CD4-positive, alpha-beta memory T cell (primary cell): ENCODE measurements around the gene OR12D3. TPM values are rescaled to one million over a fixed set of nuclear protein-coding genes. Genes with fewer than 3 reads are reported as not detected.
"Not testable (repeated sequence)": the region's sequence is repeated elsewhere in the genome, so short reads cannot be mapped to it uniquely, and the experiment has no call there.

Experiments used
- CTCF ChIA-PET: fragments of 350-600 bp; sonication (Branson Sonifier 250); formaldehyde crosslinking; loops from one replicate; lab custom pipeline; 2021; ENCODE audit warnings: inconsistent platforms; ENCODE audit not compliant: partially characterized antibody; lab: Charles Lee
- POLR2A ChIA-PET: fragments of 350-600 bp; sonication (Branson Sonifier 250); formaldehyde crosslinking; loops from one replicate; lab custom pipeline; 2021; ENCODE audit not compliant: partially characterized antibody; lab: Charles Lee
- DNase-seq, 5 donors: peaks; one replicate each; pipeline versions ENCODE4 v3.0.0 to v3.0.0-alpha.2; 2020 to 2022; ENCODE audit warnings: mixed read lengths in 1 of 5
- H3K27ac ChIP-seq: one replicate; pipeline ENCODE4 v1.7.0; 2013; ENCODE audit warnings: low read depth, low read length
- H3K27me3 ChIP-seq: 2 replicates; pipeline ENCODE4 v1.7.0; 2013; ENCODE audit warnings: mild to moderate bottlenecking, low read length, moderate library complexity; ENCODE audit not compliant: insufficient read depth
- H3K36me3 ChIP-seq: 2 replicates; pipeline ENCODE4 v1.7.0; 2013; ENCODE audit warnings: mild to moderate bottlenecking, low read length, moderate library complexity; ENCODE audit not compliant: insufficient read depth
- H3K4me1 ChIP-seq: 2 replicates; pipeline ENCODE4 v1.7.0; 2013; ENCODE audit warnings: mild to moderate bottlenecking, low read length, moderate library complexity; ENCODE audit not compliant: insufficient read depth
- H3K4me3 ChIP-seq, 2 donors: one replicate each; pipeline ENCODE4 v1.7.0; 2013; ENCODE audit warnings: low read length in 2 of 2, mild to moderate bottlenecking in 1 of 2
- H3K9me3 ChIP-seq, 2 donors: one replicate each; pipeline ENCODE4 v1.7.0; 2013; ENCODE audit warnings: low read length in 2 of 2, control low read depth in 1 of 2; ENCODE audit not compliant: control insufficient read depth in 1 of 2
- H3K27ac Mint-ChIP-seq, 7 donors: one replicate each; pipeline ENCODE4 v1.8.0; 2020 to 2021; ENCODE audit warnings: mixed read lengths in 7 of 7, mild to moderate bottlenecking in 6 of 7, inconsistent platforms in 3 of 7, moderate library complexity in 3 of 7
- H3K27me3 Mint-ChIP-seq, 2 donors: one replicate each; pipeline ENCODE4 v1.8.0; 2020 to 2021; ENCODE audit warnings: mixed read lengths in 2 of 2
- H3K36me3 Mint-ChIP-seq, 2 donors: one replicate each; pipeline ENCODE4 v1.8.0; 2020 to 2021; ENCODE audit warnings: mixed read lengths in 2 of 2, inconsistent platforms in 1 of 2, mild to moderate bottlenecking in 1 of 2
- H3K4me1 Mint-ChIP-seq, 4 donors: one replicate each; pipeline ENCODE4 v1.8.0; 2020 to 2021; ENCODE audit warnings: mixed read lengths in 4 of 4, mild to moderate bottlenecking in 1 of 4
- H3K4me3 Mint-ChIP-seq, 8 donors: one replicate each; pipeline ENCODE4 v1.8.0; 2020 to 2021; ENCODE audit warnings: mixed read lengths in 8 of 8, mild to moderate bottlenecking in 7 of 8, moderate library complexity in 6 of 8, inconsistent platforms in 3 of 8
- H3K9me3 Mint-ChIP-seq, 8 donors: one replicate each; pipeline ENCODE4 v1.8.0; 2020 to 2021; ENCODE audit warnings: mixed read lengths in 8 of 8, mild to moderate bottlenecking in 5 of 8, inconsistent platforms in 3 of 8, moderate library complexity in 1 of 8
- intact Hi-C: fragments of 100-400 bp; cut with micrococcal nuclease; formaldehyde crosslinking; loops from one replicate; pipeline ENCODE4 v1.15.1; 2023
- polyA plus RNA-seq, 2 donors: library from polyadenylated mRNA; unstranded; fragments of 300-500 nt; fragmentation: Illumina TruSeq; gene quantifications; one replicate each; pipeline ENCODE4 v1.2.3, GENCODE V29; 2021
- total RNA-seq, 2 experiments: library from RNA; stranded (reverse); gene quantifications; one replicate each; pipeline ENCODE4 v1.2.3, GENCODE V29; 2021

The OR12D3 gene
- total and polyA plus RNA-seq, 4 experiments from 2014 or later: not detected

GRCh38 chr6:29395331-29395730, 20.2 kb upstream of the OR12D3 start, which contains the start of gene OR12D2:
OR12D2 (plus strand) TSS chr6:29395631; CDS start chr6:29396700, 1,069 bp downstream.
- H3K9me3 Mint-ChIP-seq: peaks cover 0 to 1% (median 0%) of the 10 kb centered on the region in 8 donors
- peaks cover 17 to 43% of the 10 kb centered on the region in 2 donors for H3K27me3 Mint-ChIP-seq
- no peaks in the 10 kb centered on the region for H3K36me3 ChIP-seq
- no peak within 1 kb of the TSS for H3K27ac ChIP-seq
- no peak within 1 kb of the TSS for H3K4me3 Mint-ChIP-seq
- POLR2A ChIA-PET: no interaction called here
- no peaks in the 10 kb centered on the region for H3K4me1 ChIP-seq
- intact Hi-C loops: no loop called here
- H3K4me3 ChIP-seq: no peak within 1 kb of the TSS
- no peaks in the 10 kb centered on the region for H3K36me3 Mint-ChIP-seq
- peaks cover 6% of the 10 kb centered on the region for H3K27me3 ChIP-seq
- H3K9me3 ChIP-seq: no peaks in the 10 kb centered on the region
- H3K4me1 Mint-ChIP-seq: no peaks in the 10 kb centered on the region
- no peak within 1 kb of the TSS for H3K27ac Mint-ChIP-seq
- CTCF ChIA-PET: no interaction called here
- no peak for DNase-seq

GRCh38 chr6:29388533-29388932, 13.4 kb upstream of the OR12D3 start:
- Mint-ChIP-seq H3K4me3 (no peak overlapping the region), H3K27ac (no peak overlapping the region), H3K27me3 (peaks cover 21 to 24% of the 10 kb centered on the region in 2 donors), H3K9me3 (no peaks in the 10 kb centered on the region), H3K36me3 (no peaks in the 10 kb centered on the region), H3K4me1 (no peaks in the 10 kb centered on the region)
- no peak overlapping the region for H3K27ac ChIP-seq
- no peaks in the 10 kb centered on the region for H3K9me3 ChIP-seq
- POLR2A ChIA-PET: no interaction called here
- no peaks in the 10 kb centered on the region for H3K4me1 ChIP-seq
- CTCF ChIA-PET: no interaction called here
- no peaks in the 10 kb centered on the region for H3K36me3 ChIP-seq
- no peak overlapping the region for H3K4me3 ChIP-seq
- H3K27me3 ChIP-seq: peaks cover 7% of the 10 kb centered on the region
- intact Hi-C loops: no loop called here
- DNase-seq: no peak

- intact Hi-C loops: no loop called here
- Histone ChIP-seq H3K4me1 (no peaks in the 10 kb centered on the region), H3K36me3 (no peaks in the 10 kb centered on the region), H3K9me3 (no peaks in the 10 kb centered on the region), H3K27me3 (no peaks in the 10 kb centered on the region), H3K27ac (no peak overlapping the region), H3K4me3 (no peak overlapping the region)
- Mint-ChIP-seq H3K36me3 (no peaks in the 10 kb centered on the region), H3K9me3 (peaks cover 0 to 6% (median 0%) of the 10 kb centered on the region in 8 donors), H3K4me1 (no peaks in the 10 kb centered on the region), H3K27ac (no peak overlapping the region), H3K27me3 (peaks cover 14 to 32% of the 10 kb centered on the region in 2 donors), H3K4me3 (no peak overlapping the region)
- ChIA-PET CTCF (no interaction called here), POLR2A (no interaction called here)
- no peak for DNase-seq
These were observed 912 bp upstream of the OR12D3 start for GRCh38 chr6:29376003-29376402.

GRCh38 chr6:29368765-29369164, 6.3 kb downstream of the OR12D3 start, which contains the start of gene OR5V1:
OR5V1 (minus strand) TSS chr6:29368865; CDS start chr6:29356195, 12,670 bp downstream.
- DNase-seq: no peak
- H3K27me3 ChIP-seq: no peaks in the 10 kb centered on the region
- H3K27ac Mint-ChIP-seq: no peak within 1 kb of the TSS
- POLR2A ChIA-PET: no interaction called here
- CTCF ChIA-PET: no interaction called here
- no peak within 1 kb of the TSS for H3K4me3 Mint-ChIP-seq
- H3K27me3 Mint-ChIP-seq: peaks cover 15 to 33% of the 10 kb centered on the region in 2 donors
- H3K9me3 ChIP-seq: no peaks in the 10 kb centered on the region
- no peaks in the 10 kb centered on the region for H3K36me3 Mint-ChIP-seq
- intact Hi-C loops: no loop called here
- no peaks in the 10 kb centered on the region for H3K4me1 Mint-ChIP-seq
- no peak within 1 kb of the TSS for H3K27ac ChIP-seq
- peaks cover 0 to 11% (median 0%) of the 10 kb centered on the region in 8 donors for H3K9me3 Mint-ChIP-seq
- no peaks in the 10 kb centered on the region for H3K36me3 ChIP-seq
- H3K4me3 ChIP-seq: no peak within 1 kb of the TSS
- no peaks in the 10 kb centered on the region for H3K4me1 ChIP-seq

- Mint-ChIP-seq H3K27me3 (peaks cover 39% of the 10 kb centered on the region in 2 donors), H3K4me1 (no peaks in the 10 kb centered on the region), H3K36me3 (no peaks in the 10 kb centered on the region), H3K9me3 (peaks cover 6 to 21% (median 13%) of the 10 kb centered on the region in 8 donors), H3K27ac (no peak overlapping the region), H3K4me3 (no peak overlapping the region)
- Histone ChIP-seq H3K9me3 (no peaks in the 10 kb centered on the region), H3K27ac (no peak overlapping the region), H3K4me1 (no peaks in the 10 kb centered on the region), H3K36me3 (no peaks in the 10 kb centered on the region), H3K4me3 (no peak overlapping the region), H3K27me3 (peaks cover 5% of the 10 kb centered on the region)
- intact Hi-C loops: no loop called here
- POLR2A ChIA-PET: no interaction called here
- no peak for DNase-seq
- CTCF ChIA-PET: no interaction called here
These were observed 19.5 kb downstream of the OR12D3 start for GRCh38 chr6:29355603-29356002.

GRCh38 chr6:29354980-29355379, 20.1 kb downstream of the OR12D3 start:
- Mint-ChIP-seq H3K27me3 (peaks cover 36% of the 10 kb centered on the region in 2 donors), H3K9me3 (peaks cover 6 to 26% (median 14%) of the 10 kb centered on the region in 8 donors)

GRCh38 chr6:29349348-29349747, 25.7 kb downstream of the OR12D3 start:
- not testable (repeated sequence) for H3K27ac Mint-ChIP-seq

More at GRCh38 chr6:29354980-29355379, 20.1 kb downstream of the OR12D3 start:
- no peaks in the 10 kb centered on the region for H3K9me3 ChIP-seq
- H3K27ac ChIP-seq: no peak overlapping the region
- H3K4me1 ChIP-seq: no peaks in the 10 kb centered on the region
- H3K36me3 Mint-ChIP-seq: no peaks in the 10 kb centered on the region
- no peak overlapping the region for H3K27ac Mint-ChIP-seq
- ChIA-PET POLR2A (no interaction called here), CTCF (no interaction called here)
- no peaks in the 10 kb centered on the region for H3K4me1 Mint-ChIP-seq
- H3K4me3 ChIP-seq: no peak overlapping the region
- no peaks in the 10 kb centered on the region for H3K36me3 ChIP-seq
- DNase-seq: no peak
- intact Hi-C loops: no loop called here
- peaks cover 5% of the 10 kb centered on the region for H3K27me3 ChIP-seq
- no peak overlapping the region for H3K4me3 Mint-ChIP-seq

More at GRCh38 chr6:29349348-29349747, 25.7 kb downstream of the OR12D3 start:
- H3K4me1 ChIP-seq, H3K27me3 ChIP-seq, POLR2A ChIA-PET, H3K9me3 ChIP-seq, H3K4me1 Mint-ChIP-seq, H3K36me3 ChIP-seq, DNase-seq, H3K36me3 Mint-ChIP-seq, CTCF ChIA-PET, H3K4me3 ChIP-seq, intact Hi-C loops, H3K27ac ChIP-seq: not testable (repeated sequence)
- peaks cover 15 to 21% of the 10 kb centered on the region in 2 donors for H3K27me3 Mint-ChIP-seq
- peak overlapping the region in 1 of 8 donors; percentile 66 for H3K4me3 Mint-ChIP-seq
- H3K9me3 Mint-ChIP-seq: peaks cover 8 to 26% (median 15%) of the 10 kb centered on the region in 8 donors
